Muscle layer of colon (tissue), 2 donors: ENCODE results near the gene NSMF.

Experiments used
- H3K27ac ChIP-seq: one replicate; pipeline ENCODE4 v1.7.0; 2013; ENCODE audit warnings: low read depth, mild to moderate bottlenecking, low read length, moderate library complexity
- H3K27me3 ChIP-seq, 2 donors: one replicate each; pipeline ENCODE4 v1.7.0; 2013; ENCODE audit warnings: low read length in 2 of 2, mild to moderate bottlenecking in 2 of 2; ENCODE audit not compliant: insufficient read depth in 2 of 2, control insufficient read depth in 1 of 2
- H3K36me3 ChIP-seq: one replicate; pipeline ENCODE4 v1.7.0; 2013; ENCODE audit warnings: mild to moderate bottlenecking, low read length; ENCODE audit not compliant: insufficient read depth
- H3K4me1 ChIP-seq: one replicate; pipeline ENCODE4 v1.7.0; 2013; ENCODE audit warnings: mild to moderate bottlenecking, low read length; ENCODE audit not compliant: insufficient read depth
- H3K4me3 ChIP-seq, 2 donors: one replicate each; pipeline ENCODE4 v1.7.0; 2013; ENCODE audit warnings: low read length in 2 of 2, low read depth in 1 of 2, mild to moderate bottlenecking in 1 of 2, moderate library complexity in 1 of 2
- H3K9ac ChIP-seq: one replicate; pipeline ENCODE4 v1.7.0; 2013; ENCODE audit warnings: low read length
- H3K9me3 ChIP-seq: one replicate; pipeline ENCODE4 v1.7.0; 2013; ENCODE audit warnings: mild to moderate bottlenecking, low read length
- donor health status: abdominal sarcoma.
- donor health status: Adenocarcinoma of cecum.

The NSMF gene

DNA sequence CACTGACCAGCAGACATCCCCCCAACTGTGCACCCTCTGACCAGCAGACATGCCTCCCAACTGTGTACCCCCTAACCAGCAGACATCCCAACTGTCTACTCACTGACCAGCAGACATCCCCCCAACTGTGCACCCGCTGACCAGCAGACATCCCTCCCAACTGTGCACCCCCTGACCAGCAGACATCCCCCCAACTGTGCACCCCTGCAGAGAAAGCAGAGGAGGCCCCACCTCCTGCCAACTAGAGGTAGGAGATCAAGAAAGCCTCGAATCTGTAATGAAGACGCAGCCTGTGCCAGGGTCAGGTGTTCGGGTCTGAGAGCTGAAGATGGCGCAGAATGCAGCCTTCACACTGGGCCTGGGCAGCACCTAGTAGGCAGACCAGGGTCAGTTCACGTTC, 29.8 kb upstream of the NSMF start:
- Histone ChIP-seq H3K4me3 (no peak overlapping the region), H3K9me3 (no peaks in the 10 kb centered on the region), H3K36me3 (no peaks in the 10 kb centered on the region), H3K4me1 (no peaks in the 10 kb centered on the region), H3K27me3 (no peaks in the 10 kb centered on the region), H3K9ac (no peak overlapping the region), H3K27ac (no peak overlapping the region)

DNA sequence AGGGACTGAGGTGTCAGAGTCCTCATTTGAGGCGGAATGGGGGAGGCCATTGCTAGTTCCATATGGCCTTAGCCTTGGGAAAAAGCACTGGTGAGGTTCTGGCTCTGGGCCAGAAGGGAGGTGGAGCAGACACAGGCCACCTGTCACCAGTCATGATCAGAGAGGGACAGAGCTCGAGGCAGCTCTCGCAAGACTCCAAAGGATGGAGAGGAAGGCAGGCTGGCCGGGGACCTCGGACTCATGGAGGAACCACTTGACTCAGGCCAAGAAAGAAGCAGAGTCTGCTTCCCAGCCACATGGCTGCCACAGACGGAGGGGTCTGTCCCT, 29.2 kb upstream of the NSMF start:
- no peaks in the 10 kb centered on the region for H3K27me3 ChIP-seq
- H3K4me3 ChIP-seq: no peak overlapping the region
- H3K4me1 ChIP-seq: no peaks in the 10 kb centered on the region
- no peaks in the 10 kb centered on the region for H3K9me3 ChIP-seq
- no peak overlapping the region for H3K9ac ChIP-seq
- no peak overlapping the region for H3K27ac ChIP-seq
- H3K36me3 ChIP-seq: no peaks in the 10 kb centered on the region

DNA sequence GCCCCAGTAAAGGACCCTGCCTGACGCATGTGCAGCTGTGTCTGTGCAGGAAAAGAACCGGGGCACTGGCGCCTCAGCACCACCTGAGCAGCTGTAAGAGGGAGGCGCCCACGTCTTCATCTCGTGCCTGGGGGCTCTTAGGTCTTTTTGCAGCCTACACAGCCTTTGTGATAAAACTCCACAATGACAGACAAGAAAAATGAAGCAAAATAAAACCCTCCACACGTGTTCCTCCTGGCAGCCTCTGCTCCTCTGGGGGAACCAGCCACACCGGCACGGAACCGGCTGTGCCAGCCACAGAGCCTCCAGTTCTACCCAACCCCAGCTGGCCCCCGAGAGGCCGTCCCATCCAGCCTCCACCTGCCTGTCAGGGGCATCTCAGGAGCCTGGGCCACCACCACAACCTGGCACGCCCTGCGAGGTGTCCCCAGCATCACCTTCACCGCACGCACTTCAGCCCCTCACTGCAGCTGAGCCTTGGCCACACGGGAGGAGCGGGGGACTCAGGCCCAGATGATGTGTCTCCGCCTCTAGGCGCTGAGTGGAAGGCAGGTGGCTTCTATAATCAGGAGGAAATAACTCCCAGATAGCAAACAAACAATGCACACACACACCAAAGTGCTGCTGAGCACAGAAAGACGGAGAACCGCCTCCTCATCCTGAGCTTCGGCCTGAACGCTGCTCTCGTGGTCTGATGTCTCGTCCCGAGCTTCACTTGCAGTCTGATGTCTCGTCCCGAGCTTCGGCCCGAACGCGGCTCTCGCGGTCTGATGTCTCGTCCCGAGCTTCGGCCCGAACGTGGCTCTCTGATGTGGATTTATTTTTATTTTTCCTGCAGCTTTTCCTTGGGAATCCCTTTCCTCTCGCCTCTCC, 28.6 kb upstream of the NSMF start:
- Histone ChIP-seq H3K9ac (no peak overlapping the region), H3K36me3 (no peaks in the 10 kb centered on the region), H3K27me3 (no peaks in the 10 kb centered on the region), H3K4me1 (no peaks in the 10 kb centered on the region), H3K4me3 (no peak overlapping the region), H3K27ac (no peak overlapping the region), H3K9me3 (no peaks in the 10 kb centered on the region)

DNA sequence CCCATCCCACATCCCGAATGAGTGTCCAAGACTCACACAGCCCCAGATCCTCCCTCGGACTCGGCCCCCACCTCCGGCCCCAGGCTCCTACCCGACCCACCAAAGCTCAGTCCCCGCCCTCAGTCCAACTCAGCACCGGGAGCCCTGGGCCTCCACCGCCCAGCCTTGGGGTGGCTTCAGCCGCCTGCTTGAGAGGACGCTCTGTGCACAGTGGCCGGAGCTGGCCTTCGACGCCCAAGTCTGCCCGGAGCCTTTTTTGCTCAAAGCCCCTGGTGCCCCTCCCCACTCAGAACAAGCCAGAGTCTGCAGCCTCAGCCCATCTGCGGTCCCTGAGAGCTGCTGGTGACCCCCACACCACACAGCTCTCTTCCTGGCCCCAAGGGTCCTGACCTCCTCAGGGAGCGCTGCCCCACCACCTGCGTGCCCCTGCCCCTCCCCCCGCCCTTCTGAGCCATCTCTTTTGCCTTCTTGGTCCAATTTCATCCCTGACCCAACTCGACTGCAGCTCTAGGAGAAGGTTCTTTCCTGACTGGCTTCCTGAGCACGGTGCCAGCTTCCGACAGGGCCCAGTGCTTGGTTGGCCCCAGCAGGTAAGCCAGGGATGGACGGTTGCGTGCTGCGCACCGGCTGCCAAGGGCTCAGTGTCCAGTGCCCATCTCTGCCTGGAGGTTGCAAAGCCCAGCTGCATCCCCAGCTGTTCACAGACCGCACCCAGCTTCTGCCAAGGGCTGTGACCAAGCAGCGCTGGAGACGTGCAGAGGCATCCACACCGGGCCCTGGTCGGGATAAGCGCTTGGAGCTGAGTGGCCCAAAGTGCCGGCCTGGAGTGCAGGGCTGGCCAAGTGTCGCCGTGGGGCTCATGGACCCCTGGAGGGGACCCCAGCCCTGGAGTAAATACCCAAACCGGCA, 27.7 kb upstream of the NSMF start:
- Histone ChIP-seq H3K4me1 (no peaks in the 10 kb centered on the region), H3K27ac (no peak overlapping the region), H3K27me3 (no peaks in the 10 kb centered on the region), H3K36me3 (no peaks in the 10 kb centered on the region), H3K9ac (no peak overlapping the region), H3K9me3 (no peaks in the 10 kb centered on the region), H3K4me3 (no peak overlapping the region)

DNA sequence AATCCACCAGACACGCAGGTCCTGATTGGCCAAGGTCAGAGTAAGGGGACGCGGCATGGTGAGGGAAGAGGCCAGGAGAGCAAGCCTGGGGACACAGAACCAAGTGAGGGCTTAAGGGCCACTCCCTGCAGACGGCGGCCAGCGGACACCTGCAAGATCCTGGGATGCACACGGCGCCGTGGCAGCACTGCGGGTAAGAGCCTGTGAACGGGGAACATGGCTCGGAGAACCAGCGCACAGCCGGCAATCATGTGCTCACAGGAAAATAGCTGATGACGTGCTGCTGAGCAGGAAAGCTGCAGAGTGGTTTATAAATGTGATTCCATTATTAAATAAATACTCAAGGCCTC, 27.0 kb upstream of the NSMF start:
- Histone ChIP-seq H3K36me3 (no peaks in the 10 kb centered on the region), H3K4me3 (no peak overlapping the region), H3K27me3 (no peaks in the 10 kb centered on the region), H3K9ac (no peak overlapping the region), H3K4me1 (no peaks in the 10 kb centered on the region), H3K27ac (no peak overlapping the region), H3K9me3 (no peaks in the 10 kb centered on the region)

DNA sequence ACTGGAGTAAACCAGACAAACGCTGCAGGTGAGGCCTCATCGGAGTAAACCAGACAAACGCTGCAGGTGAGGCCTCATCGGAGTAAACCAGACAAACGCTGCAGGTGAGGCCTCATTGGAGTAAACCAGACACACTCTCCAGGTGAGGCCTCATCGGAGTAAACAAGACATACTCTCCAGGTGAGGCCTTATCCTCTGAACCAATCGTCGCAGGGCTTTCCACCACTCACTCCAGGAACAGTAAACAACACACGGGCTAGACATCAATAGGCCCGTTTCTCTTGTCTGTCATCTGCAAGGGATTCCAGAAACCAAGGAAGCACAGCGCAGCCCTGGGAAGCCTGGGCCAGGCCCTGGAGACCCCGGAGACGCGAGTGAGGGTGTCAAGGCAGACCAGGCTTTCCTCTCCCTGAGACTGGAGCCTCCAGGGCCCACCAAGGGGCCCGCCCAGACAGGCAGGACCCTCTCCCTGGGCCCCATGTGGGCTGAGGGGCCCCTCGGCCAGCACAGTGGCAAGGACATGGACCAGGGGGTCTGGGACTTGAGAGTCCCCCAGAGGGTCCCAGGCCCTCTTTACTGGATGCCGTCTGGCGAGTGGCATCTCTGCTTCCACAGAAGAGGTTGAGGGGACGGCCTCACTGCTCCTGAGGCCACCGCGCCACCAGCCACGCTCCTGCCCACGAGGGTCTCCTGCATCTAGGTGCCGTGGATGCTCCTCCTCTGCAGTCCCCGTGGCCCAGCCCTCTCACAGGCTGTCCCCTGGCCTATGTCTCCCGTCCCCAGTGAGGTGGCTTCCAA, 26.4 kb upstream of the NSMF start:
- Histone ChIP-seq H3K27ac (no peak overlapping the region), H3K4me3 (no peak overlapping the region), H3K9me3 (no peaks in the 10 kb centered on the region), H3K9ac (no peak overlapping the region), H3K36me3 (no peaks in the 10 kb centered on the region), H3K27me3 (no peaks in the 10 kb centered on the region), H3K4me1 (no peaks in the 10 kb centered on the region)

DNA sequence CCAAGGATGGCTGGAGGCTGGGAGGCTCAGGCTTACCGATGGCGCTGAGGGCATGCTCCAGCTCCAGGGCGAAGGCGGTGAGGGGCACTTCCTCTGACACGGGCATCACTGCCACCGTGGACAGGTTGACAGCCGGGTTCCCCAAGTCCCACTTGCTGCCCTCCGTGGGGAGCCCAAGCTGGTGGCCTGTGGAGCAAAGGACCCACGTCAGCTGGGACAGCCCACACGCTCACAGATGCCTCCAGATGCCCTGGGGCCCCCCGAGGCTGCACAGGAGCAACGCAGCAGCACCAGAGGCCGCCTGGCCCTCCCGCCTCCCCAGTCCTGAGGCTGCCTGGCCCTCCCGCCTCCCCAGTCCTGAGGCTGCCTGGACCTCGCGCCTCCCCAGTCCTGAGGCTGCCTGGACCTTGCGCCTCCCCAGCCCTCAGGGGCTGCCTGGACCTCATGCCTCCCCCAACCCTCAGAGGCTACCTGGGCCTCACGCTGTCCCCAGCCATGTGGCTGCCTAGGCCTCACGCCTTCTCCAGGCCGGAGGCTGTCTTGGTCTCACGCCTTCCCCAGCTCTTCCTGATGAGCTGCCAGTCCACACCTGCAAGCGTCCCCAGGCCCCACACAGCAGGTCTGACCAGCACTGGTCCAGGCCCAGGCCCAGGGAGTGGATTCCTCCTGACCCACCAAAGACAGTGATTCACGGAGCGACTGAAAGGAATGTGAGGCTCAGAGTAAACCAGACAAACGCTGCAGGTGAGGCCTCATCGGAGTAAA, 25.6 kb upstream of the NSMF start:
- Histone ChIP-seq H3K9me3 (no peaks in the 10 kb centered on the region), H3K27me3 (no peaks in the 10 kb centered on the region), H3K27ac (no peak overlapping the region), H3K4me3 (no peak overlapping the region), H3K9ac (no peak overlapping the region), H3K4me1 (no peaks in the 10 kb centered on the region), H3K36me3 (no peaks in the 10 kb centered on the region)

DNA sequence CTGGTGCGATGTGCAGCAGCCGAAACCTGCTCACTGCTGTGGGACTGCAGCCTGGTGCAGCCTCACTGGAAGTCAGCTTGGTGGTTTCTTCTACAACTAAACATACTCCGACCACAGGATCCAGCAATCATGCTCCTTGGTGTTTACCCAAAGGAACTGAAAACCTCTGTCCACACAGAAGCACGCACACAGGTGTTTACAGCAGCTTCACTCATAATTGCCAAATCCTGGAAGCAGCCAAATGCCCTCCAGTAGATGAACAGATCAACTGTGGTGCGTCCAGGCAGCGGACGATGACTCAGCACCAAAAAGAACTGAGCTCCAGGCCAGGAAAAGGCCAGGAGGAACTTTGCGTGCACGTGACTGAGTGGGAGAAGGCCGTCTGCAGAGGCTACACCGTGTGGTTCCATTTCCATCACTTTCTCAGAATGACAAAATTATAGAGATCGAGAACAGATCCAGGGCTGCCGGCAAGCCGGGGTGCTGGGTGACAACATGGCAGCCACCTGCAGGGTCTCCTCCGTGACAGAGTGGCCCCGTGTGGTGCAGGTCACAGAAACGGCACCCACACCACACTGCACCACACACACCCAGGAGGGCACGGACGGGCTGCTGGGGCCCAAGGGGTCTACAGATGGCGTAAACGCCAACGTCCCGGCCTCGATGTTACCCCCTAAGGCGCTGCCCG, 23.1 kb upstream of the NSMF start:
- Histone ChIP-seq H3K4me1 (no peaks in the 10 kb centered on the region), H3K9me3 (no peaks in the 10 kb centered on the region), H3K27ac (no peak overlapping the region), H3K36me3 (no peaks in the 10 kb centered on the region), H3K9ac (no peak overlapping the region), H3K4me3 (no peak overlapping the region), H3K27me3 (no peaks in the 10 kb centered on the region)

DNA sequence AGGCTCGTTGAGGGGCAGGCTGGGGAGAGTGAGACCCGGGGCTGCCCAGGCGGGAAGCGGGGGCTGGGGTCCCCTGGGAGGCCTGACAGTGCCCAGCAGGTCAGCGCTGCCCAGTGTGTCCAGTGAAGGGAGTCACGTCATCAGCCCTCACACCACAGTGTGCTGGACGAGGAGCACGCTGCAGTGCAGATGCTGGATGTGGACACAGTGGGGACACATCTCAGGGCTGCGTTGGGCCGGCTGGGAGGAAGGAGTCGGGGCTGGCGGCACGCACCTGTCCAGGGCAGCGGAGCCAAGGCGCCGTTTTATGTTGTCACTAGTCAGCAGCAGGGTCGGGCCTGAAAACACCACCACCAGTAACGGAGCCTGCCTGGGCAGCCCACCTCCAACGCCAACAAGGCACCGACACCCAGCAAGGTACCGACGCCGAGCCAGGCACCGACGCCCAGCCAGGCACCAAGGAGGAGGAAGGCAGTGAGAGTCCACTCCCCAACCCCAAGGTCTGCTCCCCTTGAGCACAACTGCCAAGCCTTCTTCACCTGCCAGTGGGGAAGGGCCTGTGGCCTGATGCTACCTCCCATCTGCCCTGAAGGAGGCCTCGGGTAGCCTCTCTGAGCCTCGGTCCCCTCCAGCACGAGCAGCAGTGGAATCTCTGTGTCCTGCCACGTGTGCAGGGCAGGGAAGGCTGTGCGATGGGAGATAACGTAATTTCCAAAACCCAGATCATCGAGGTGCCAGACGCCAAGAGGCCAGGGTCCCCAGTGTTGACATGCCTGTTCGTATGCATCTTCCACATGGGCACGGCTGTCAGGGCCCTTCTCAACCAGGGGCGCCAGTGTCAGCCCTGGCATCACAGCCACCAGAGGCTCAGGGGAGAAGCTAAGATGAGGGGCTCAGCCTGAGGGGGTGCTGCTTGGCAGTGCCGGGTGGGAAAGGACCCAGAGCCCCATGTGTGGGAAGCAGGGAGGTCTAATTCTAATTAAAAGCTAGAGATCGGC, 21.9 kb upstream of the NSMF start:
- Histone ChIP-seq H3K9me3 (no peaks in the 10 kb centered on the region), H3K4me1 (no peaks in the 10 kb centered on the region), H3K4me3 (no peak overlapping the region), H3K9ac (no peak overlapping the region), H3K27me3 (no peaks in the 10 kb centered on the region), H3K27ac (no peak overlapping the region), H3K36me3 (no peaks in the 10 kb centered on the region)
